GM19397 (cell line): ENCODE results near the gene PDZD2.
A peak's percentile ranks its signal among the peaks of the same experiment; 100 is the strongest.

Source experiments
- ATAC-seq: cut with Tn5 transposase; IDR thresholded peaks from one replicate; pipeline ENCODE4 v1.9.1; 2021; ENCODE audit warnings: mild to moderate bottlenecking, moderate library complexity; ENCODE audit not compliant: unreplicated experiment

Gene PDZD2

GRCh38 chr5:32090026-32090754 lies 451.3 kb downstream of the PDZD2 start:
- no peak for ATAC-seq

GRCh38 chr5:32090755-32091128 lies 451.8 kb downstream of the PDZD2 start:
- no peak for ATAC-seq

GRCh38 chr5:32092938-32093812 lies 454.2 kb downstream of the PDZD2 start:
- ATAC-seq = peak; percentile 89

GRCh38 chr5:32094691-32095090 lies 455.8 kb downstream of the PDZD2 start:
- ATAC-seq = no peak

- ATAC-seq = no peak
Measured at GRCh38 chr5:32095261-32095671, 456.3 kb downstream of the PDZD2 start.

GRCh38 chr5:32096891-32097595 lies 458.1 kb downstream of the PDZD2 start:
- no peak for ATAC-seq

GRCh38 chr5:32098291-32098690 lies 459.4 kb downstream of the PDZD2 start:
- ATAC-seq = no peak

GRCh38 chr5:32098890-32099310 lies 460.0 kb downstream of the PDZD2 start:
- no peak for ATAC-seq

GRCh38 chr5:32099486-32100035 lies 460.6 kb downstream of the PDZD2 start:
- ATAC-seq = no peak

GRCh38 chr5:32100230-32100629 lies 461.3 kb downstream of the PDZD2 start:
- no peak for ATAC-seq

- no peak for ATAC-seq
Measured at GRCh38 chr5:32100691-32101302, 461.9 kb downstream of the PDZD2 start.

- ATAC-seq = no peak
Measured at GRCh38 chr5:32102254-32102986, 463.5 kb downstream of the PDZD2 start.

GRCh38 chr5:32103521-32103920 lies 464.6 kb downstream of the PDZD2 start:
- no peak for ATAC-seq

- ATAC-seq = no peak
Measured at GRCh38 chr5:32107291-32107690, 468.4 kb downstream of the PDZD2 start.

GRCh38 chr5:32108167-32108566 lies 469.2 kb downstream of the PDZD2 start:
- no peak for ATAC-seq

GRCh38 chr5:32109236-32109635 lies 470.3 kb downstream of the PDZD2 start:
- no peak for ATAC-seq

GRCh38 chr5:32110111-32110696 lies 471.3 kb downstream of the PDZD2 start:
- ATAC-seq = no peak

- ATAC-seq = no peak
Measured at GRCh38 chr5:32115985-32116384, 477.1 kb downstream of the PDZD2 start.

- ATAC-seq = no peak
Measured at GRCh38 chr5:32116574-32117313, 477.8 kb downstream of the PDZD2 start.
